OCI-LY1 (cell line): ENCODE data around the gene SLC25A21.

Experiments
- EZH2 ChIP-seq: fragments of 200-600 bp; sonication (generic), shearing (Covaris generic); IDR thresholded peaks from 2 replicates; pipeline ENCODE4 v1.8.0; 2017; ENCODE audit warnings: borderline replicate concordance, mixed run types, mild to moderate bottlenecking, antibody characterized with exemption, low read length, moderate library complexity, mixed read lengths
- TF ChIP-seq, protein P1 (sequence below): fragments of 200-600 bp; sonication (generic), shearing (Covaris generic); IDR thresholded peaks from 2 replicates; pipeline ENCODE4 v1.5.1; 2017; ENCODE audit warnings: mild to moderate bottlenecking, antibody characterized with exemption, low read length, moderate library complexity, mixed read lengths

DNA sequence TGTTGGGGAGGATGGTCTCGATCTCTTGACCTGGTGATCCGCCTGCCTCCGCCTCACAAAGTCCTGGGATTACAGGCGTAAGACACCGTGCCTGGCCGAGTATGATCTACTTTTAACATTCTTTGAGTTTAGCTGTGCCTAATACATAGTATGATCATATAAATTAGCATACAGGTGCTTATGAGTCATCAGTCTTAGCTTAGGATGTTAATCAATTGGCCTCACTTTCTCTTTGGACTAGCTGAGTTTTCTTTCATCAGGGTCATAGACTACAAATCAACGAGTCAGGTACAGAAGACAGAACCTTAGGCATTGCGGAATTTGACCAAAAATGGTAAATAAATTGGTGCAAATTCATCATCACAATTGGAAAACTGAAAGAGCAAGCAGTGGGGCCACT lies 2.2 kb downstream of the SLC25A21 start:
- no peak for TF ChIP-seq EZH2
- TF ChIP-seq, protein P1, sequence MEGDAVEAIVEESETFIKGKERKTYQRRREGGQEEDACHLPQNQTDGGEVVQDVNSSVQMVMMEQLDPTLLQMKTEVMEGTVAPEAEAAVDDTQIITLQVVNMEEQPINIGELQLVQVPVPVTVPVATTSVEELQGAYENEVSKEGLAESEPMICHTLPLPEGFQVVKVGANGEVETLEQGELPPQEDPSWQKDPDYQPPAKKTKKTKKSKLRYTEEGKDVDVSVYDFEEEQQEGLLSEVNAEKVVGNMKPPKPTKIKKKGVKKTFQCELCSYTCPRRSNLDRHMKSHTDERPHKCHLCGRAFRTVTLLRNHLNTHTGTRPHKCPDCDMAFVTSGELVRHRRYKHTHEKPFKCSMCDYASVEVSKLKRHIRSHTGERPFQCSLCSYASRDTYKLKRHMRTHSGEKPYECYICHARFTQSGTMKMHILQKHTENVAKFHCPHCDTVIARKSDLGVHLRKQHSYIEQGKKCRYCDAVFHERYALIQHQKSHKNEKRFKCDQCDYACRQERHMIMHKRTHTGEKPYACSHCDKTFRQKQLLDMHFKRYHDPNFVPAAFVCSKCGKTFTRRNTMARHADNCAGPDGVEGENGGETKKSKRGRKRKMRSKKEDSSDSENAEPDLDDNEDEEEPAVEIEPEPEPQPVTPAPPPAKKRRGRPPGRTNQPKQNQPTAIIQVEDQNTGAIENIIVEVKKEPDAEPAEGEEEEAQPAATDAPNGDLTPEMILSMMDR = no peak
